Measurements from ENCODE around the gene SEZ6L2. TPM values are rescaled to one million over a fixed set of nuclear protein-coding genes. Genes with fewer than 3 reads are reported as not detected.
"Not testable (repeated sequence)": the region's sequence is repeated elsewhere in the genome, so short reads cannot be mapped to it uniquely, and the experiment has no call there.

The SEZ6L2 gene
- total RNA-seq, 1 donor from 2014 or later, result 7.5 TPM

GRCh38 chr16:29910819-29911675 is 11.7 kb upstream of the SEZ6L2 start:
- no peak for DNase-seq (ENCODE audit: low spot score)

- not testable (repeated sequence) for DNase-seq (ENCODE audit: low spot score)
Measured at GRCh38 chr16:29909851-29910250, 10.5 kb upstream of the SEZ6L2 start.

DNA sequence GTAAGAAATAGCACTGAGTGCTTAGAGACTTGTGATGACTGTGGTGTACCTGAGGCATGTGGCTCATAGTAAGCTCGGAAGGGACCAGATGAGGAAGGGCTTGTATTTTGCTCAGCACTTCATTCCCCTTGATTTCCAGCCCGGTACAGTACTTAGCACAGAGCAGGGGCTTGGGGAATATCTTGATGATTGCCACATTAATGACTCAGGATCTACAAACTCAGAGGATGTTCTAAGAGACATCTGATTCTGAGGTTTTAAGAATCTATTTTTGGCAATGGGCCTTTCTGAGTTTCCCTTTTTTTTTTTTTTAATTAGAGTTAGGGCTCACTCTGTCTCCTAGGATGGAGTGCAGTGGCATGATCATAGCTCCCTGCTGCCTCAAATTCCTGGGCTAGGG is 10.0 kb upstream of the SEZ6L2 start:
- DNase-seq (ENCODE audit: low spot score), result no peak

GRCh38 chr16:29908719-29909220 is 9.4 kb upstream of the SEZ6L2 start:
- no peak for DNase-seq (ENCODE audit: low spot score)

DNA sequence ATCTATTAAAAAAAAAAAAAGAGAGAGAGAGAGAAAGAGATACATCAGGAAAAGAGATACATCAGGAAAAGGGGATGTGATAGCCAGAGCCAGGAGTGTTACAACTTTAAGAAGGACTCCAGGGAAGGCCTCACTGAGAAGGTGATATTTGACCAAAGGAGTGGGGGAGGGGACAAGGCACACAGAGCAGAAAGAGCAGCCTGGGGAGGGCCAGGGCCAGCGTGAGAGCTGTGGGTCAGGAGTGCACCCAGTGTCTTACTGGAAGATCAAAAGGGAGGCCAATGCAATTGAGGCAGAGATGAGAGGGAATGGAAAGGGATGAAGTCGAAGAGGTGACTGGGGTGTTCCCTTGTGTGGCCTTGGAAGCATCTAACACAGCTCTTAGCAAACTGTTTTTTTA is 8.6 kb upstream of the SEZ6L2 start:
- no peak for DNase-seq (ENCODE audit: low spot score)

- no peak for DNase-seq (ENCODE audit: low spot score)
Measured at GRCh38 chr16:29906520-29907244, 7.3 kb upstream of the SEZ6L2 start.

GRCh38 chr16:29905668-29906067 is 6.3 kb upstream of the SEZ6L2 start:
- DNase-seq (ENCODE audit: low spot score), result no peak

GRCh38 chr16:29904947-29905346 is 5.6 kb upstream of the SEZ6L2 start:
- no peak for DNase-seq (ENCODE audit: low spot score)

- no peak for DNase-seq (ENCODE audit: low spot score)
Measured at GRCh38 chr16:29903590-29903989, 4.2 kb upstream of the SEZ6L2 start.

GRCh38 chr16:29901607-29901945 is 2.2 kb upstream of the SEZ6L2 start:
- DNase-seq (ENCODE audit: low spot score), result no peak

GRCh38 chr16:29900888-29901606 is 1.7 kb upstream of the SEZ6L2 start:
- DNase-seq (ENCODE audit: low spot score), result no peak

- DNase-seq (ENCODE audit: low spot score), result peak; percentile 58
Measured at GRCh38 chr16:29900102-29900887, 945 bp upstream of the SEZ6L2 start, which contains the start of gene ASPHD1. Gene ASPHD1 (plus strand): TSS chr16:29900488. CDS start chr16:29900972, 484 bp downstream.

DNA sequence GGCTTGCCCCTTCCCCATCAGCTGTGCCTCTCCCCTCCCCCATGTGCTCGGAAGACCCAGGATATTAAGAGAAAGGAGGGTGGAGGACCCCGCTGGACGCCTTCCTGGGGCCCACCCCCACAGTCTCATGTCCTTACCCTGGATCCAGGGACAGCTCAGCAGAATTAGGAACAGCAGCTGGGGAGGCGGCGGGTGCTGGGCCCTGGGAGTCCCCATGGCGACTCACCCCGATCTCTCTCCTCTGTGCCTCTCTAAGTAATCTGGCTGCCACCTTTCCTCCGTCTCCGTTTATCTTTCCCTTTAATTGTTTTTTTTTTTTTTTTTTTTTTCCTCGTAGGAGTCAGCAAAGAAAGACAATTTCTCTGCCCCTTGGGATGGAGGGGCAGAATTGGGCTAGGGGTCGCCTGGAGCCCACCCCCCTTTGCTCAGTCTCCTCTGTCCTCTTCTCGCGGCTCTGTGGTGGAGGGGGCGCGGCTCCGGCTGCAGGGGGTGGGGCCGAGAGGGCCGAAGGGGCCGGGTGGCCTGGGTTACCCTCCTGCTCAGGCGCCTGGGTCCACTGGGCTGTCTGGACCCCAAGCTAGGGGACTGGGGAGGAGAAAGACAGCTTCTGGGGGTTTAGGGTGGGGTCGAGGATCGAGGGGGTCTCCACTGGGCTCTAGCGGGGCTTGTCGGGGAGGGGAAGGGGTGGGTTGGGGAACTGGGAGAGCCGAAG is 390 bp downstream of the SEZ6L2 start:
- DNase-seq (ENCODE audit: low spot score), result no peak

- DNase-seq (ENCODE audit: low spot score), result no peak
Measured at GRCh38 chr16:29898135-29898803, 1.1 kb downstream of the SEZ6L2 start.

DNA sequence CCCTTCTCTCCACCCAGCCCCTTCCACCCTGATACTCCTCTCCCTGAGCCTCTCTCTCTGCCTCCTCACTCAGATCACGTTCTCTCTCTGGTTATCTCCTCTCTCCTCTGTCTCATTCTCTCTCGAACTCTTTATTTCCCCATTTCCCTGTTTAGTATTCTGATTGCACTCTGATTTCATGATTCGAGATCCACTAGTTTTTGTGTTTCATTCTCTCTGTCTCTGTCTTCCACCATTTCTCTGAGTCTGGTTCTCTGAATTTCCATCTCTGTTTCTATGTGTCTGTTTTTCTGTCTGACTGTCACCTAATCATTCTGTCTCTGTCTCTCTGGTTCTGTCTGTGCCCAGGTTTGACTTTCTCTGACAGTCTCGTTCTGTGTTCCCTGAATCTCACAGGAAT is 2.0 kb downstream of the SEZ6L2 start:
- DNase-seq (ENCODE audit: low spot score), result no peak

DNA sequence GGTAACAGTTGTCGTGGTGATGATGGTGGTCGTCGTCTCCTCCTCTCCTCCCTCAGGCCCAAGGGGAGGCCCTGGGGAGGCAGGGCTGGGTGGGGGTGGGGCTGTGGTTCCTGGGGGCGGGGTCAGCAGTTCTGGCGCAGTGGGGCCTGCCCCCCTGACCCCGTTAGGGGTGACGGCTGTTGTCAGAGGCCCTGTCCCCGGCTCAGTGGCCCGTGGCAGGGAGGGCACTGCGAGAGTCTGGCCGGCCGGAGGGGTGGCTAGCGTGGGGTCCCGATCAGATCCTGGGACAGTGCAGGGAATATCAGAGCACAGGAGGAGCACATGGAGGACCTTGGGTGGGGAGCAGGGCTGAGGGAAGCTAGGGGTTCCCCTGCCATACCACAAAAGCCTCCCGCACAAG is 2.5 kb downstream of the SEZ6L2 start:
- no peak for DNase-seq (ENCODE audit: low spot score)

DNA sequence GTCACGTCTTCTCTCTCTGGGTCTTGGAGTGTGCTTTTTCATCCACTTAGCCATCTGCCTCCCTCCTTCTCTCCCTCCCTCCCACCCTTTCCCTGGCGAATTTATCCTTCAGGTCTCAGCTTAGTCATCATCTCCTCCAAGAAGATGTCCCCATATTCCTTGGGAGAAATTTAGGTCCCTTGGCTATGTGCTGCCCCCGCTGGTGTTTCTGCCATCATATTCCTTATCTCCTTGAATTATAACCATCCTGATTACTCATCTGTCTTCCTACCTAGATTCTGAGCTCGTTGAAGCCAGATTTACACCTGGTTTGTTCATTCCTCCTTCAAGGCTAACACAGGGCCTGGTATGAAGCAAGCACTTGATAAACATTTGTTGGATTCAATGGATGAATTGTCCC is 5.0 kb downstream of the SEZ6L2 start:
- DNase-seq (ENCODE audit: low spot score), result no peak

GRCh38 chr16:29893553-29893952 is 5.8 kb downstream of the SEZ6L2 start:
- DNase-seq (ENCODE audit: low spot score), result no peak

DNA sequence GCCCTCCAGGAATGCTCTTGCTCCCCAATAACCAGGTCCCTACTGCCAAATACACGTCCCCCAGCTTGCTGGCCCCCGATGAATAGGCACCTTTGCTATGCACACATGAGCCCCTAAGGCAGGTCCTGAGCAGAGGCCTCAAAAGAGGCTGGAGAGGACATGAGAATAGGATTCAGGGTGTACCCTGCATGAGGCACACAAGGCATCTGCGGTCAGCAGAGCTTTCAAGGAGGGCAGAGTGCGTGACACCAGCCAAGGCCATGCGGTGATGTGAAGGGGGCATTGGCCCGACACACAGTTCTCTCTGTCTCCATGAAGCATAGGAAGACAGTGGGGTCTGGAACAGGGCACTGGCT is 6.9 kb downstream of the SEZ6L2 start:
- DNase-seq (ENCODE audit: low spot score), result no peak
